GM13976 (cell line): ENCODE data around the gene FABP7.

Source experiments
- DNase-seq: peaks from one replicate; pipeline ENCODE4 v3.0.0; 2012; ENCODE audit warnings: low spot score
- in situ Hi-C: fragments of 300-500 bp; cut with MboI; formaldehyde crosslinking; loops from one replicate; pipeline ENCODE4 v1.12.0; 2022; ENCODE audit warnings: low sequenced_read_pairs, mixed read lengths, inconsistent platforms; ENCODE audit not compliant: unreplicated experiment
- TF ChIP-seq, protein P1 (sequence below): IDR thresholded peaks from 2 replicates; pipeline ENCODE4 v1.5.1; 2012; ENCODE audit warnings: borderline replicate concordance, mild to moderate bottlenecking; ENCODE audit not compliant: insufficient read depth; ENCODE audit errors: extremely low read depth, missing control alignments, control extremely low read depth

Gene FABP7

GRCh38 chr6:122779667-122780066 lies at the start of gene FABP7:
FABP7 (plus strand) TSS chr6:122779716; CDS start chr6:122779795, 79 bp downstream.
- DNase-seq = no peak
- in situ Hi-C loops = no loop called here
- TF ChIP-seq, protein P1, sequence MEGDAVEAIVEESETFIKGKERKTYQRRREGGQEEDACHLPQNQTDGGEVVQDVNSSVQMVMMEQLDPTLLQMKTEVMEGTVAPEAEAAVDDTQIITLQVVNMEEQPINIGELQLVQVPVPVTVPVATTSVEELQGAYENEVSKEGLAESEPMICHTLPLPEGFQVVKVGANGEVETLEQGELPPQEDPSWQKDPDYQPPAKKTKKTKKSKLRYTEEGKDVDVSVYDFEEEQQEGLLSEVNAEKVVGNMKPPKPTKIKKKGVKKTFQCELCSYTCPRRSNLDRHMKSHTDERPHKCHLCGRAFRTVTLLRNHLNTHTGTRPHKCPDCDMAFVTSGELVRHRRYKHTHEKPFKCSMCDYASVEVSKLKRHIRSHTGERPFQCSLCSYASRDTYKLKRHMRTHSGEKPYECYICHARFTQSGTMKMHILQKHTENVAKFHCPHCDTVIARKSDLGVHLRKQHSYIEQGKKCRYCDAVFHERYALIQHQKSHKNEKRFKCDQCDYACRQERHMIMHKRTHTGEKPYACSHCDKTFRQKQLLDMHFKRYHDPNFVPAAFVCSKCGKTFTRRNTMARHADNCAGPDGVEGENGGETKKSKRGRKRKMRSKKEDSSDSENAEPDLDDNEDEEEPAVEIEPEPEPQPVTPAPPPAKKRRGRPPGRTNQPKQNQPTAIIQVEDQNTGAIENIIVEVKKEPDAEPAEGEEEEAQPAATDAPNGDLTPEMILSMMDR = no peak

GRCh38 chr6:122730334-122730733 lies 49.2 kb upstream of the FABP7 start:
- TF ChIP-seq, protein P1 = no peak
- in situ Hi-C loops = loop anchor here (25.0 kb wide), 1 partner anchor 582 kb away; no protein-coding TSS in a partner anchor
- DNase-seq = no peak

DNA sequence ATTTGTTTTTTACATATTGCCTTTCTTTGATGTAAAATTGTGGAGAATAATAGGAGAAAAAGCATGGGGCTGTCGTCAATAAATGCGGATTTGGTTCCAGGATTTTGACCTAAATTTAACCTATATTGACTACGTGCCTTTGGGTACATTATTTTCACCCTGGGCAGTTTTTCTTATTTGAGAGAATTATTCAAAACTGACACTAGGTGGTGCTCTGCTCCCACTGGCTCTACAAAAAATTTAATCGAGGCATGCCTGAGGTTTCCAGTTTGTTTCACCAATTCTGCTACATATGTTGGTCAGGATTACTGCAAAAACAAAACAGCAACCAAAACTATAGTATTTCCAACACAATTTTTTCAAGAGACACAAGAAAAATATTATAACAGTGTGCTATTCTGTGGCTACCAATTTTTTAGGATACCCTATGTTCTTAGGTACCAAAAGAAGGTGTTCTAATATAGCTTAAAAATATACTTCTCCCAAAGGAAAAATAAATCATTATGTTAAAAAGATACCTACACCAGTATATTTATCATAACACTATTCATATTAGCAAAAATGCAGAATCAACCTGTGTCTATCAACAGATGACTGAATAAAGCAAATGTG lies 48.6 kb upstream of the FABP7 start:
- TF ChIP-seq, protein P1 = peak; percentile 36
- no peak for DNase-seq
- in situ Hi-C loops = loop anchor here (25.0 kb wide), 1 partner anchor 581 kb away; no protein-coding TSS in a partner anchor

DNA sequence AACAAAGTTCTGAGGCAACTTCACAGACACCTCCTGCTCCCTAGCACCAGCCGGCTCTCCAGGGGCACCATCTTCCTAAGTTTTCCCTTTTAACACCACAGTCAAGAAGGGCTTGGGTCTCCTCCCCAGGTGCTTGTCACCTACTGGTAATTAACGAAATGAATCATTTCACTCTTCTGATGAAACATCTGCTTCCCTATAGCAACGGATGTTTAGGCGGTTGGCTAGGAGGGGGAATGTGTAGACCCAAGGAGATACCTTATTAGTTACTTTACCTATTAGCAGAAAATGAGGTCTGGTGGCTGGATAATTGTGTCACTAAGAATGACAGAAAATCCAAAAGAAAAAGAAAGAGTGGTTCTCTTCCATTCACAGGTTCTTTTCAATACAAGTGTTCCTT lies 46.3 kb upstream of the FABP7 start:
- in situ Hi-C loops = loop anchor here (25.0 kb wide), 1 partner anchor 579 kb away; no protein-coding TSS in a partner anchor

DNA sequence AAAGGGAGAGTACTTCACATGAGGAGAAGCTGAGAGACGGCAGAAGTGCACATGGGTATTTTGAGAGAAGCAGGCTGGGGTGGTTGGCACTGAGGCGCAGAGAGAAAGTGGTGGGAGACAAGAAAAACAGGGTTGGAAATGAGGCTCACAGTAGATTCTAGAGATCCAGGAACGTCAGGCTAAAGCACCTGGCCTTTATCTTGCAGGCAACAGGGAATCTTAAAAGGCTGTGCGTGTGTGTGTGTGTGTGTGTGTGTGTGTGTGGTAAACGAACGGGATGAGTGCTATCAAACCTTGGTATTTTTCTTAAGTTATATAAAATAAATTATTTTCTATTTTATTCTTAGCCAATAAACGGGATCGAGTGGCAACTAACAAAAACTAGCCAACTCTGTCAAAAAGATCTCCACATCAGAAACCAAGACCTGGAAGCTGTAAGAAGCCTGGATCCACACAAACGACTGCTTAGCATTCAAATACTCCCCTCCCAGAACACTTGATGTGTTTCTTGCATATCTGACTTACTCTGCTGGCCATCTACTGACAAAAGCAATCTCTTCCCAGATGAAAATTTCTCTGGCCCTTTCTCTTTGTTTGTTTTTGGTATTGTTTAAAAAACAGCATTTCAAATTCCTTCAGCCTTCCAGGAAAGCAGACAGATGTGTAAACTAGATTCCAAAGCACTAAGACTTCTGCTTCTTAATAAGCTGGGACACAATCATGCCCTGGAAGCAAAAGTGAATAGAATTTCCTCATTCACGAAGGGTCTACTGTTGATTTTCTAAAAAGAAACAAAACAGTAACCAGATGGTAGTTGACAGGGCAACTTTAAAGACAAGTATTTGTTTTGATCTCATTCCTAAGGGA lies 44.8 kb upstream of the FABP7 start:
- in situ Hi-C loops = loop anchor here (25.0 kb wide), 1 partner anchor 578 kb away; no protein-coding TSS in a partner anchor
- TF ChIP-seq, protein P1 = no peak
- DNase-seq = no peak

More for the DNA sequence above, 46.3 kb upstream of the FABP7 start:
- no peak for DNase-seq
- TF ChIP-seq, protein P1 = no peak

GRCh38 chr6:122735582-122735981 lies 43.9 kb upstream of the FABP7 start:
- DNase-seq = no peak
- in situ Hi-C loops = loop anchor here (25.0 kb wide), 1 partner anchor 577 kb away; no protein-coding TSS in a partner anchor
- TF ChIP-seq, protein P1 = no peak
